Ovary (tissue), 3 donors: ENCODE results near the gene GLIPR1.

Experiments used
- CTCF ChIP-seq, 3 donors: fragments of 450-650 bp in 2 of 3; fragments of 200-600 bp in 1 of 3; IDR thresholded peaks; one replicate each; pipeline versions ENCODE4 v1.5.1 to v1.8.0; 2016 to 2022; ENCODE audit warnings: antibody characterized with exemption in 3 of 3, mild to moderate bottlenecking in 1 of 3
- POLR2A ChIP-seq: fragments of 450-650 bp; IDR thresholded peaks from one replicate; pipeline ENCODE4 v1.6.1; 2017; ENCODE audit warnings: antibody characterized with exemption, mild to moderate bottlenecking, moderate library complexity
- donor health status: DM: no; HTN: no; CAD: no.

GRCh38 chr12:75543529-75543928 is 63.0 kb downstream of the GLIPR1 start:
- no peak for TF ChIP-seq CTCF (IDR thresholded peaks at IDR 0.05)
- no peak for TF ChIP-seq POLR2A
